GM18508 (cell line): ENCODE data around the gene GLI2.

ENCODE experiments used
- ATAC-seq: cut with Tn5 transposase; IDR thresholded peaks from one replicate; pipeline ENCODE4 v1.9.1; 2021; ENCODE audit warnings: moderate number of reproducible peaks; ENCODE audit not compliant: insufficient read depth, unreplicated experiment

The GLI2 gene

DNA sequence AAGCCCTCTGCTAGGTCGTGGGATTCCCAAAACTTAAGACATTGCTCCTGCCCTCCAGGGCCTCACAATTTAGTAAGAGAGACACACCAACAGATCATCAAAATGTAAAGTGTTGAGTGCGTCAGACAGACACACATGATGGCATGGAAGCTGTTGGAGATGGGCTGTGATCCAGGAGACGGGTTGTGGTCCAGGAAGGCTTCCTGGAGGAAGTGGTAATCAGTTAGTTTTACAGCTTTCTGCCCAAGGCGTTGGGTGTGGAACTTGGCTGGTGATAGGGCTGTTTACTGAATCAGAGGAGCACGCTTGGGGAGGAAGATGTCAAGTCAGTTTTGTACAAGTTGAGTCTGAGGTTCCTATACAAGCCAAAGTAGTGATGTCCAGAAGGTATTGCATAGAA, 24.0 kb upstream of the GLI2 start:
- ATAC-seq, result no peak

DNA sequence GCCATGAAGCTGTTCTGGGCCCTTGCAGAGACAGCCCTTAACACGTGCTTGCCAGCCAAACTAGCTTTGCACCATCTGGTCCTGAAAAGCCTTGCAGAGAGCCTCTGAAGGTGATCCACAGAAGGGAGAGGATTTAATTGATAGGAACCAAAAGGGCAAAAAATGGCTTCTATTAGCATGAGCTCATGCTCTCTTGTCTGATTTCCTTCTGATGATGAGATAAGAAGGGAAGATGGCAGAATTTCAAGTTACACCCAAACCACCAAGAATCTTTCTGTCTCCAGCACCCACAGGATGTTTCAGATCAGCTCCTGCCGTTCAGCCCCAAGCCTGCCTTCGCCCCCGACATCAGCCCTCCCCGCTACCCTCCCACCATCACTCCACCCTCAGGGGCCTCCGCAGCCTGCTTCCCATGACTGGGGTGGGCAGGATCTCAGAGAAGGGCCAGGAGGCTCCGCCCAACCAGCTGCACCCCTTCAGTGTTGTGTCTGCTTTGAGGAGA, 23.4 kb upstream of the GLI2 start:
- ATAC-seq, result no peak

DNA sequence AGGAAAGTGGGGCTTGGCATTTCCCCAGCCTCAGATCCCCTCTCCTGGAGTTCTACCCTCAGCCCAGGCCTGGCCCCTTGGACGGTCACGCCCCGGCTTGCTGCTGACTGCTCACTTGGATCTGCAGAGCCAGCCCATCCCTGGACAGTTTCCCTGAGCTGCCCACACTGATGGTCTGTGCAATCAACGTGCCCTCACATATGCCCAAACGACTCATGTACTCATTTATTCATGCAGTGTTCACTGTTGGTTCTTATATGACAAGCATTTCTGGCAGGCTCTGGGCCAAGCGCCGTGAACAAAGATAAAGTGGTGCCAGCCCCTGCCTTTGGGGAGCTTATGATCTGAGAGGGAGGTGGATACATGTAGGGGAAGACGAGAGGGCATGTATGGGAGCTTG, 20.3 kb upstream of the GLI2 start:
- ATAC-seq, result no peak

DNA sequence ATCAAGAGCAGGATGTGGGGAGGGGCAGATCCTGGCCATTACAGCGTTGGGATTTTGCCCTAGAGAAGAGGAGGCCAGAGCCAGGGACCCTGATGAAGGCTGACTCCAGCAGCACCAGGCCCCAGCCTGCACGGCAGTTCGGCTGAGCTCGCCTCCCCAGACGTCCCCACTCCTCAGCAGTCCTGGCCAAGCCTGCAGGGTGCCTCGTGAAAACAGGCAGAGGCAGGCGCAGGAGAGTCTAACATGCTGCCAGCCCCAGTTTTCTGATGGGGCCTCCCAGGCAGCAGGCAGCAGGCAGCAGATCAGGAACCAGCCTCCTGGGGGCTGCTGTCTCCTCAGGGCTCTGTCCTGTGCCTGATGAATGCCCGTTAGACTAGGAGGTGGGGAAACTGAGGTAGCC, 19.7 kb upstream of the GLI2 start:
- ATAC-seq, result no peak

DNA sequence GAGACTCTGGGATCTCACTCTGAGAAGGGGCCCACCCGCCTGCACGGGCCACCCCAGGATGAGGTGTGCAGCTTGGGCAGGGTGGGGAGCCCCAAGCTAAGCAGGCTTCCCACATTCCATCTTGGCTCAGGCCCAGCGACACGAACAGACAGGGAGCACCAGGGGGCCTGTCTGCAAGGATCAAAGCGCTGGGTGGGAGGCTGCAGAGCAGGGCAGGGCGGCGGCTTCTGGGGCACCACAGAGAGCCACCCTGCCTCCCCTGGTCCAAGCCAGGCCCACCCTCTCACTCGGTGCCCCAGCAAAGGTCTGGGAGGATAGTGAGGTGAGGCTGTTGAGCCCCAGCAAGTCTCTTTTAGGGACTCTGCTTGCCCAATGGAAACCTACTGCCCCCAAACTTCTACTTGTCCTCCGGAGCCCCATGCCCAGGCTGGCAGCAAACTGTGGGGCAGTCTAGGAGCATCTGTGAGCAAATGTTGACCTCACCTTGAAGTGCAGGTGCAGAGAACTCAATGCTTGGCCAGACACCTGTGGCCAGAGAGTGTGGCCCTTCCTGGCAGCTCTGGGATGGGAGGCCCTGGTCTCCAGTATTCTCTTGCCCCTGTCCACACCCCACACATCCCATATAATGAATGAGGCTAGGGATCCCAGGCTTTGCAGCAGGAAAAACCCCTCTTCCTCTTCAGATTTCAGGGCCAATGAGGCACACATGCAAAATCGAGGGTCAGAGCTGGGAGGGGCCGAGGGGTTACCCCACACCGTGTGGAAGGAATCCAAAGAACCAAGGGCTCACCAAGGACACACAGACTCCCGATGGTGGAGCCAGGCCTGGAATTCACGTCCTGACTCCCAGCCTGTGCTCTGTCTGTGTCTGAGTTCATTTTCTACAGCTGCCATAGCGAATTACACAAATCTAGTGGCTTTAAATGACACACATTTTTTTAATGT, 18.8 kb upstream of the GLI2 start:
- no peak for ATAC-seq

DNA sequence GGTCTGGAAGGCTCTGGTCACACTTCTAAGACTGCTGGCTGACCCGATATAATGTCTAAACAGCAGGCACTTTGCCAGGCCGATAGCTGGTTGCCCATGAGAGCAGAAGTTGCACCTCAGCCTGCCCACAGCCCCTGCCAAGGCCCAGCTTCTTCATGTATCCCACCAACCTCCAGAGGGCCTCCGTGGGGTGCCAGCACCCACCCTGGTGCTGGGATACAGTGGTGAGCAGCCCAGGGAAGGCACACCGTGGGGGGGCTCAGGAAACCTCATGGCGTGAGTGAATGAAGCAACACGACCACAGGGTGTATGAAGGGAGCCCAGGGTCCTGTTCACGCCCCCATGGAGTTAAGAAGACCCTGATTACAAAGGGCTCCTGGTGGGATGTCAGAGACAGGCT, 16.2 kb upstream of the GLI2 start:
- ATAC-seq, result no peak

DNA sequence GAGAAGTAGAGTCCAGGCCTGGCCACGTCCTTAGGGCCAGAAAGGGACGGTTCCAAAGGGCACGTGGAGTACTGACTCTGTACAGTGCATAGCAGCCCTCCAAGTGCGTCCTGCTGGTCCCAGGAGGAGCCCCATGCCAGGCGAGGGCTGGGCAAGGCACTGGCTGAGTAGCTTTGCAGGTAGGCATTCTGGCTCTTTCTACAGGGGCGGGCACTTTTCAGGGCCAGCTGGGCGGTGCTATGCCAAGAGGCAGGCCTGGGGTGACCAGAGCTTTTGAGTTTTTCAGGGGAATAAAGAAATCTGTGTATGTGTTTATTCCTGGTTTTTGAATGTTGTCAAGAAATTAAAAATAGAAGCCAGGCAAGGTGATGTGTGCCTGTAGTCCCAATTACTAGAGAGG, 15.4 kb upstream of the GLI2 start:
- ATAC-seq, result no peak

DNA sequence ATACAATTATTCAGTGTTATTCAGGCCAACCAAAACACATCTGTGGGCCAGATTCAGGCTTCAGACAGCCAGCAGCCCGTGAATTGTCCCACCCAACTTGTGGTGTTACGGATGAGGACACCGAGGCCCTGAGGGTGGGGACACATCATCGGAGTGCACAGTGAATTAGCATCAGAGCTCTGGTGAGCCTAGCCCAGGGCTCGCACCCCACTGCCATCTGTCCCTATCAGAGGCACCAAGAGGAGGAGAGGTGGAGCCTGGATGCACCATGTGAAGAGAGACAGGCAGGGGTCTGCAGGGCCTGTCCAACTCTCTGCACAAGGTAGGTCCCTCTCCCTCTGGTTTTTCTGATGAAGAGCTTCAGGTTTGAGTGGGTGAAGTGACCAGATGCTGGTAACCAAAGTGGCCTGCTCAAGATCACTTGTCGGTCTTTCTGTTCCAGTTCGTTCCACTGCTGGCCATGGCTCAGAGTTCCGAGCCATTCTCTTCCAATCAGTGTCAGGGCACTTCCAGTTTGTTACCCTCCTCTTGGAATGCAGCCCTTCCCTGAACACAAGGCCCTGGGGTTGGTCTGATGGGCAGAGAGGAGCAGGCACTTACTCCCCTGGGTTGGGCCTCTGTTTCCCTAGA, 14.8 kb upstream of the GLI2 start:
- ATAC-seq, result no peak

DNA sequence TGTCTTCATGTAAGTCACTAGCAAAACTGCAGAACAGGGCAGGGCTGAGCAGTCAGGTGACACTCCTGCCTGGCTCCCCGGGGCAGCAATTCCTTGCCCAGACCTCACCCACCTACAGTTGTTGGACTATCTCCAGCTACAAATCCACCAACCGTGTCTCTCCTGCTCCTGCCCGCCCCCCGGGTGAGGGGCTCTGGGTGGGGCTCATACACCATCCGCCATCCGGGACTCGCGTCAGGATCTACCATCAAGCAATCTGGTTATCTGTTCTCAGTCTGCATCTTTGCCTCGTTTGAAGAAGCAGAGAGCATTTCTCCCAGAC, 13.5 kb upstream of the GLI2 start:
- no peak for ATAC-seq

DNA sequence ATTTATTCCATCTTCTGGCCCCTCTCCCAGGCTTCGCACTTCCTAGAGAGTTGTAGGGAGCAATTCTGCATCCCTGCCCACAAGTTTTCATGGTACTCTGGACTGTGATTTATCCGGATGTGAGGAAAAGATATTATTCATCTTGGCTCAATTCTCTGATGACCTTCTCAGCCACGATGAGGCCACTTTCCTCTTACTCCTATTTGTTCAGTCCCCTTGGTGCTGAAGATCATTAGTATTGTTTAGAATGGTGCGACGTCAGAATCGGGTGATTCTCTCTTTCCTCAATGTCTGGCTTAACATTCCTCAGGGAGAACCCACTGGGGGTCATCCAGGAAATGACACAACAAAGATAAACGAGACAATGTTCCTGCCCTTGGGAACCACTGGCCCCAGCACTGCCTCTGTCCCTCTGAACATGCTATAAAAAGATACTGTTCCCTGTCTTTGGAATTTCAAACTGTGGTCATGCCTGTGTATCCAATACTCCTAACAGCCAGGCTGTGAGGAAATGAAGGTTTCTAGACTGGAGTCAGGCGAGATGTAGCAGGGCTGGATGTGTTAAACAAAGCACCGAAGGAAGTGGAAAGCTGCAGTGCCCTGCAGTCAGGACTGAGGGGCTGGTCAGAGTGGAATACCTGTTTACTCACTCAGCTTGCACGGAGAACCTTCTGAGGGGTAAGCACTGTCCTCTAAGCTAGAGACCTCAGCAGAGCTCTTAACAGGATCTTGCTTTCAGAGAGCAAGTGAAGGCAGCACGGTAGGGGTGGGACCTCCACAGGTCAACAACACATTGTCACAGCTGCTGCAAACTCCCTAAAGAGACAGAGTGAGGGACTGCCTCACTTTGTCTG, 12.9 kb upstream of the GLI2 start:
- no peak for ATAC-seq

DNA sequence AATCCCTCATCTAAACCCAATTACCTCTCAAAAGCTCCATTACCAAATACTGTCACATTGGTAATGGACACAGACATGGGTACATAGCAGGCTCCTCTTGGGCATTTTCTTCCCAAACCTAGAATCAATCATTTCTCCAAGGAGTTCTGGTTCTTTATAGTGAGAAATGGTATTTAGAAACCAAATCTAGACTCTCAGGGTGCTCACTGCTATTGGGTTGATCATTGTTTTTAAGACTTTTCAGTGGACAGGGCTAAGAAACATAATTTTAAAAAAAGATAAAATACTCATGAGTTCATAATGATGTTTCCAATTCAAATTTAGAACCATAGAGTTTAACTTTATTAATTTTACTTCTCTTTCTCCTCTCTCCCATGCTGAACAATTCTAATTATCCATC, 9.4 kb upstream of the GLI2 start:
- ATAC-seq, result no peak

DNA sequence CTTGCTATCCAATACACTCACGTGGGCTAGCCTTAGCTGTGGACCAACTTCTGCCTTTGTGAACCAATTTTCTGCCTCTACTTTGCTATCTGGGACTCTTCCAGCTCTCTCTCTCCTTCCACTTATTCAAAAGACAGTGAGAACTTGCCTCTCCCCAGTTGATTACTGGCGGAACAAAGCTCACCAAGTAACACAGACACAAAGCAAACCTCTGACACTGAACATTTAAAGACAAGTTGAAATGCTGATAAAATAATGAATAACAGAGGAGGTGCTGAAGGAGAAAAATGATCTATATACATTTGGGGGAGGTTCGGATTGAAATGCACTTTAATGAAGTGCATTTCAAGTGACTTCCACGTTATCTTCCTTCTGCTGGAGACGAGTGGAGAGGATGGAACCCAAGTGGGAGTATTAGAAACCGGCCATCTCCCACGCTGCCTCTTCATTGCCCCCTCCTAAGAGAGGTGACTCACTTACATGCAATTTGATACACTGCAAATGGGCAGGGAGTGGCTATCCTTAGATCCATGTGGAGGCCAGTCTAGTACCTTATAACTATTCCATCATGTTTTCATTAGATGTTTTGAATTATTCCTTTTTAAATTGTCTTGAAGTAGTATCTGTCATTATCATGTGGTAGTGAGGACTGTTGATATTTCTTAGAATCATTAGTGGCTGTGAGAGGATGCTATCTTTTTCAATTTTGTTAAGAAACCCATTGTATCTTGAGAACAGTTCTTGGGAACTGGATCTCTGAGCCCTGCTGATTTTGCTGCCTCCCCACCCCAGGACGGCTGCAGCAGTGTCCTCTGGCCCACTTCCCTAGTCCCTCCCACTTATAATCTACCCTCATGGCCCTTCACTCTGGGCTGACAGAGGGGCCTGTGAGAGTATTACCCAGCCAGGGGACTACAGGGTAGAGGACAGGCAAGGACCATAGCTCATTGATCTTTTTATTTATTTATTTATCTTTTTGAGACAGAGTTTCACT, 6.0 kb upstream of the GLI2 start:
- no peak for ATAC-seq

DNA sequence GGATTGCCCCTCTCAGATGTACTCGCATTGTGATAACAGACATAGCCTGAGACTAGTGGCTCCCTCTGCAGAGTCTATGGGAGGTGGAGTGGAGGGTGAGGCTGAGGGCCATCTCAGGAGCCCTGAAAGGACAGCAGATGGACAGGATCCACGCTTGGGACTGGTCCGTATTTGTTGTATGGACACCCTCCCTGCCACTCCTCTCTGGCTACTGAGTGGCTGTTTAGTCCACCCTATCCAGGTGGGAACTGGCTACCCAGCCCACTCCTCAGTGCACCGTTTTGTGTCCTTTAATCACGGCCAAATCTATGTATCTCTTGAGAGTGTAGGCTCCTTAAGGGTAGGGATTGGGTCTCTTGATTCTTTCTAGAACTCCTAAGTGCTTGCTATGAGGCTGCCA, 4.5 kb upstream of the GLI2 start:
- ATAC-seq, result no peak

DNA sequence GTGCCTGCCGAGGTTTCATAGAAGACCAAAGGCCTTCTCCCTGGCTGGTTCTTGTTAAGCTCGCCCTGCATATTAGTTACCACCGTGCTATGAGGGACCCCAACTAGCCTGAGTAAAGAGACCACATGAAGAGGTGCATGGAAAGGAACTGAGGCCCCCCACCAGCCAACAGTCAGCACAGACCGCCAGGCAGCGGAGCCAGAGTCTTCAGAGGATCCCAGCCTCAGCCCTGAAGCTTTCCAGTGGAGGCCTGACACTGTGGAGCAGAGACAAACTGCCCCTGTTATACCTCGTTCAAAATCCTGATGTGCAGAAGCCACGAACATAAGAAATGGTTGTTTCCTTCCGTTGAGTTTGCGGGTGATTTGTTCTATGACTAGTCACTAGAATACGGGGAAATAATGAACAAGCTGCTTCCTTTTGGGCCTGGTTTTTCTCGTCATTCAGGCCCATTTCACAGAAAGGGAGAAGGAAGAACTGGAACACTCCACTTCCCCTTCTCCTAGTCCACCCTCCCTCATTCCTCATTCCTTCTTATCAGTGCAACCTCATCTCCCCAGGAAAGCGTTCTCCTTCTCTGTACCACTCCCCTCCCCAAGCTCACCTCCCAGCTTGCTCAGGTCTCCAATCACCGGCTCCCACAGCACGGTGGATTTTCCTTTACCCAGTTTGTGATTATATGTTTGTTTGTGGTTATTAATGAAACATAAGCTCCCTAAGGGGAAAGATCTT, 3.0 kb upstream of the GLI2 start:
- no peak for ATAC-seq

DNA sequence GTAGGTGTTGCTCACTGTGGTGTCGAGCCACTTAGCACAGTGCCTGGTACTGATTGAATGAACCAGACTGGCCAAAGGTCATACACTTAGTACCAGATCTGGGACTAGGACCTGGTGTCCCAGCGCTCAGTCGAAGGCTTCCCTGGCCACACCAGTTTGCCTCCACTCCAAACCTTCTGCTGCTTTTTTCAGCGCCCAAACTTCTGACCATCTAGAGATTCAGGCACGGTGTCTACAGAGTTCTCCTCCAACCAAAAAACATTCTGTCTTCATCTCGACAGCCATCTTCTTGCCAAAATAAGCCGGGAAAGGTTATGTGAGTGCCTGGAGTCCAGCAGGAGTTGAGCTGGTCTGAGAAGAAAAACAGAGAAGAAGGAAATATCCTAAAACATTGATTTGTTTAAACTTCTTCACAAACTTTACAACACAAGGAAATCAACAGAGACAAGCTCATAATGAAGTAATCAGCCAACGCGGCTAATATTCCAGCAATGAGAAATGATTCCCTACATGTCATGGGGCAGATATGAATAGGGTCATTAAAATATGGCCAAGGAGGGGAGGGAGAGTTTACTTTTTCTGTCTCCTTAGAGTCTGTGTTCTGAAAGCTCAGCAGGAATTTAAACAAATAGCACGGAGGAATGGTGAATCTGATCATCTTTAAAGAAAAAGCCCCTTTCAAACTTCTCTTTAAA, 2.3 kb upstream of the GLI2 start:
- no peak for ATAC-seq

DNA sequence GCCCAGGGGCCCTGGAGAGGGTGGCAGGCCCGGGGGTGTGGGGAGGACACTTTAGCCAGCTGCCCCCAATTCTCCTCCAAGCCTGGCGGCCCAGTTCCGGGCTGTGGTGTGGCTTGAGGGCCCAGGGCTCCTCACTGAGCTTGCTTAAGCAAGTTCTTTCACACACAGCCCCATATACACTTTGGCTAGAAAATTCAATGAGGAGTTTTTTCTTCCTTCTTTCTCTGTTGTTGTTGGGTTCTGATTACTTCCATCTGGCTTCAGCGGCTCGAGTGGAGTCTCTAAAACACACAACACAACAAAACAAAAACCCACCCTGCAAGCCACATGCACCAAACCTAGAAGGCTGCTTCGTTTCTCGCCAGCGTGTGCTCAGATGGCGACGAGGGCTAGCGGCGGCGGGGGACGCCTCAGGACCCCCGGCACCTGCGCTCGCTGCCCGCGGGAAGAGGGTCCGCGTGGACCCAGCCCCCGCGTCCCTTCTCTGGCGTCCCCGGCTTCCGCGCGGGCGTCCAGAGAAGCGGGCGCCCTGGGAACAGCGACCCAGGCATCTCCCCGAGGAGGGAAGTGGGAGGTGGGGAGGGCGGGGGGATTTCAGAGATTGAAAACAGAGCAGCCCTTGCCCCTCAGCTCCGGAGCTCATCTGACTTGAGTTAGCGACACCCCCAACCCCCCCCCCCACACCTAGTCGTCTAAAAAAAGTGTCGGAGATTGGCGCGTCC, 577 bp upstream of the GLI2 start:
- no peak for ATAC-seq

DNA sequence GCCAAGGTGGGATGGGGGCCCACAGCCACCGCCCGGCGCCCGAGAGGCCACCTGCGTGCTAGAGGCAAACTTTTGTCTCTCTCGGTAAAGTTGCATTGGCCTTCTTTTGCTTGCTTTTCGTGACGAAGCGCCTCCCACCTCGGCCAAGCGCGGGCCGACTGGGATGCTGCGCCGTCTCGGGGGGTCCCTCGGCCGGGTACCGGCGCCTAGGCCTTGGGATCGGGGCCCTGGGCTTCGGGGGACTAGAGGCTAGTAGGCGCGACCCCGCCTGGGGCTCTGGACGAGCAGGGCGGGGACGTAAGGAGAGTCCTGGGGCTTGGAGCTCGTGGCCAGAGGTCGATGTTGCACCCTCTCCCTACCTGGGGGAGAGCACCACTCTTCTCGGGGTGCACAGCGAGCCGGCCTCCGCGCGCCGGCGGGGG, 545 bp downstream of the GLI2 start:
- no peak for ATAC-seq
